GM21515 (cell line): Measurements from ENCODE around the gene SMCHD1.
"Not testable (repeated sequence)": the region's sequence is repeated elsewhere in the genome, so short reads cannot be mapped to it uniquely, and the experiment has no call there.

Experiments used
- ATAC-seq: cut with Tn5 transposase; IDR thresholded peaks from one replicate; pipeline ENCODE4 v1.9.1; 2021; ENCODE audit not compliant: unreplicated experiment

SMCHD1 gene

DNA sequence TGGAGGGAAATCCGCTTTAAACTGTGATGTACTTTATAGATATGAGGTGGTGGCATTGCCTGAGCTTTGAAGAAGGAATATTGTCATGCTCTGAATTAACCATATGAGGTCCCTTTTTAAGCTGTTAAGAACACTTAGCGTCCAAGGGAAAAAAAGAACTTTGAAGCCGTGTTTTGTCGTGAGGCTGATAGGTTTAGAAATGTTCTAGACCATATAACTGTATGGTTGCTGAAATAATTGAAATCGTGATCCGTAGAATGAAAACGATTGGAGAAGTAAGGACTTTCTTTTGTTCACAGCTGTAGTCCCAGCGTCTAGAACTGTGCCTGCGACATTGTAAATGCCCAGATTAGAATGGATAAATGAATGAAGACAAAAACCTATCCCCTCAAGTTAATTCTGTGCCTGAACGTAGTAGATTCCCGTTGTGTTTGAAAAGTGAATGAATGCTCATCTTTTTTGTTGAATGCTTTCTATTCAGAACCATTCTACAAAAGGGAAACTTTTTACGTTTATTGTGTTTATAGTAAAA, 1.5 kb downstream of the SMCHD1 start:
- ATAC-seq = no peak

DNA sequence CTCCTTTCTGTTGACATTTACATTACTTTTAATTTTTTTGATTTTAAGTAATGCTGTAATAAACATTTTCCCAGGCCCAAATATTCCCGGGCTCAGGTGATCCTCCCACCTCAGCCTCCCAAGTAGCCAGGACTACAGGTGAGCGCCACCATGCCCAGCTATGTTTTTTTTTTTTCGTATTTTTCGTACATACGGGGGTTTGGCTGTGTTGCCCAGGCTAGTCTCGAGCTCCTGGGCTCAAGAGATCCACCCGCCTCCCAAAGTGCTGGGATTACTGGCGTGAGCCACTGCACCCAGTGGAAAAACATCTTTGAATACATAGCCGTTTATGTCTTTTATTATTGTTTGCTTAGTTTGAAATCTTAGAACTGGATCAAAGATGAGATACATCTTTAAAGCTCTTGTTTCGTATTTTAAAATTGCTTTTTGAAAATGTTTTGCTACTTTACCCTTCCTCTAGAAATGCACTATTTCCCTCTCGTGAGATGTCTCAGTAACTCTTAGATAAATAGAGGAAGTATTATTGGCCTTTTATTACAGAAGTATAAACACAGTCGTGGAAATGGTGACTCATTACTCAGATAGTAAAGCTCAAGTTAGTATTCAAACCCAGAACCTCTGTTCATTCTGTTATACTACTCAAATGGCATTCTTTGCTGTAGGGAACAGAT, 2.4 kb downstream of the SMCHD1 start:
- no peak for ATAC-seq

DNA sequence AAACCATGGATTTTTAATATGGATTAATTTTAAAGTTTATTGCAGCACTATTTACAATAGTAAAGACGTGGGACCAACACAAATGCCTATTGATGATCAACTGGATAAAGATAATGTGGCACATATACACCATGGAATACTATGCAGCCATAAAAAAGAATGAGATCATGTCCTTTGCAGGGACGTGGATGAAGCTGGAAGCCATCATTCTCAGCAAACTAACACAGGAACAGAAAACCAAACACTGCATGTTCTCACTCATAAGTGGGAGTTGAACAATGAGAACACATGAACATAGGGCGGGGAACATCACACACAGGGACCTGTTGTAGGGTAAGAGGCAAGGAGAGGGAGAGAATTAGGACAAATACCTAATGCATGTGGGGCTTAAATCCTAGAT, 5.3 kb downstream of the SMCHD1 start:
- ATAC-seq = not testable (repeated sequence)

DNA sequence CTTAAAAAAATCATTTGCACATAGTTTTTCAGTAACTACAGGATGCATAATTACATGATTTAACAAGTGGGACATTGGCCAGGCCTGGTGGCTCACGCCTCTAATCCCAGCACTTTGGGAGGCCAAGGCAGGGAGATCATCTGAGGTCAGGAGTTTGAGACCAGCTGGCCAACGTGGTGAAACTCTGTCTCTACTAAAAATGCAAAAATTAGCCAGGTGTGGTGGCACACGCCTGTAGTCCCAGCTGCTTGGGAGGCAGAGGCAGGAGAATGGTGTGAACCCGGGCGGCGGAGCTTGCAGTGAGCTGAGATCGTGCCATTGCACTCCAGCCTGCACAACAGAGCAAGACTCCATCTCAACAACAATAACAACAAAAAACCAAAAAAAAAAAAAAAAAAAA, 6.8 kb downstream of the SMCHD1 start:
- ATAC-seq = not testable (repeated sequence)

DNA sequence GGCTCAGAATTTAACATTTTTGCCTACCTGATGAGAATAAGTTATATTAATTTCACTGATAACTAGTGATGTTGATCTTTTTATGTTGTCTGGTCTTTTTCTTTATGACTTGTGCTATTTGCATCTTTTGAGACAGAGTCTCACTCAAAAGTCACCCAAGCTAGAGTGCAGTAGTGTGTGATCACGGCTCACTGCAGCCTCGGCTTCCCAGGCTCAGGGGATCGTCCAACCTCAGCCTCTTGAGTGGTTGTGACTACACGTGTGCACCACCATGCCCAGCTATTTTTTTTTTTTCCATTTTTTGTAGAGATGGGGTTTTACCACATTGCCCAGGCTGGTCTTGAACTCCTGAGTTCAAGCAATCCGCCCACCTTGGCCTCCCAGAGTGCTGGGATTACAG, 7.5 kb downstream of the SMCHD1 start:
- ATAC-seq = no peak

DNA sequence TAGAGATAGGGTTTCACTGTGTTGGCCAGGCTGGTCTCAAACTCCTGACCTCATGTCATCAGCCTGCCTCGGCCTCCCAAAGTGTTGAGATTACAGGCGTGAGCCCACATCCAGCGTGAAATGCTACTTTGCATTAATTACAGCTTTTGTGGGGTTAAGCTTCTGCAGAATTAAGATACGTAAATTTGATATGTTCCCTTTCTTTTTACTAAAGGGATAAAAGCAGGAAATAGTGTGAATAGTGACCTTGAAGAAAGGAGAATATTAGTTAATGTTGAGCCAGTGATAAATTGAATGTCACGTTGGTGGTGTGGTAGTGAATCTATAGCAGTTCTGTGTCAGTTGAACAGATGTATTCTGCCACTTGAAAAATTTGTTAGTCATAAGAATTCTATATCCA, 16.9 kb downstream of the SMCHD1 start:
- no peak for ATAC-seq

DNA sequence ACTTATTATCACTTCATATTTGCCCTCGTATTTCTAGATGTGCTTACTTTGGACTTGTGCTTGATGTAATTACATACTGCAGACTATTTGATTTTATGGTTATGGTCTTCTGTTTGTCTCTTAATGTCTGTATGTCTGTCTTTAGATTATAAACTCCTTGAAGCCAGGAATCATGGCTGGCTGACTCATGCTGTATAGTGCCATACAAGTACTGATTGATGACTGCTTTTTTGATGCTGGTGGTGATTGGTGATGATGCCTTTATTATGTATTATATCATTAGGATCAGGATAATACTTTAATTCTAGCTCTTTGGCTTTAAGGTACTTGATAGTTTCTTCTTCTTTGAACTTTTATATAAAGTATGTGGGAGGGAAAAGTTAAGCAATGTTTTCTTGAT, 17.3 kb downstream of the SMCHD1 start:
- ATAC-seq = no peak

DNA sequence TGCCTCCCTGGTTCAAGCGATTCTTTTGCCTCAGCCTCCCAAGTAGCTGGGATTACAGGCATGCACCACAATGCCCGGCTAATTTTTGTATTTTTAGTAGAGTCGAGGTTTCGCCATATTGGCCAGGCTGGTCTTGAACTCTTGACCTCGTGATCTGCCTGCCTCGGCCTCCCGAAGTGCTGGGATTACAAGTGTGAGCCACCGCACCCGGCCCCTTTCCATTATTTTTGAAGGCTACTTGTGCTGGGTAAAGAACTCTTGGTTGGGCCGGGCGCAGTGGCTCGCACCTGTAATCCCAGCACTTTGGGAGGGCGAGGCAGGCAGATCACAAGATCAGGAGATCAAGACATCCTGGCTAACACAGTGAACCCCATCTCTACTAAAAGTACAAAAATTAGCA, 23.4 kb downstream of the SMCHD1 start:
- not testable (repeated sequence) for ATAC-seq

DNA sequence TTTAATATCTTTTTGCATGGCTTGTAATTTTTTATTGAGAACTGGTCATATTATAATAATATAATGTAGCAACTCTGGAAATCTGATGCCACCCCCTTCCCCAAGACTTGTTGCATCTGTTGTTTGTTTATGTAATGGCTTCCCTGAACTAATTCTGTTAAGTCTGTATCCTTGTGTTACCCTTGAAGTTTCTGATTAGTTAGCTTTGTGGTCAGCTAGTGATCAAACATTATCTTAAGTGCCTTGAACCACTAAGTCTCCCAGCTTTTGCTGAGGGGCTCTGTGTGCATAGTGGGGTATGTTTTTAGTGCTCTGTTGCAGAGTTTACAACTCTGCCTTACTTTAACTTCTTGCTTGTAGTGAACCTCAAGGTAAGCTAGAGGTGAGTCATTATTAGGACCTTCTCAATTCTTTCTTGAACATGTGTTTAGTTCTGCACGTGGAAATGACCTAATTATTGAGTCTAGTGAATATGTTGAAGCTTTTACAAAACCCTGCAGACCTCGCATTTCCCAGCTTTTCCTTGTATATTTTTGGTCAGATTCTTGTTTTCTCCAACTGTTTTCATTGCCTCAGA, 24.8 kb downstream of the SMCHD1 start:
- no peak for ATAC-seq

DNA sequence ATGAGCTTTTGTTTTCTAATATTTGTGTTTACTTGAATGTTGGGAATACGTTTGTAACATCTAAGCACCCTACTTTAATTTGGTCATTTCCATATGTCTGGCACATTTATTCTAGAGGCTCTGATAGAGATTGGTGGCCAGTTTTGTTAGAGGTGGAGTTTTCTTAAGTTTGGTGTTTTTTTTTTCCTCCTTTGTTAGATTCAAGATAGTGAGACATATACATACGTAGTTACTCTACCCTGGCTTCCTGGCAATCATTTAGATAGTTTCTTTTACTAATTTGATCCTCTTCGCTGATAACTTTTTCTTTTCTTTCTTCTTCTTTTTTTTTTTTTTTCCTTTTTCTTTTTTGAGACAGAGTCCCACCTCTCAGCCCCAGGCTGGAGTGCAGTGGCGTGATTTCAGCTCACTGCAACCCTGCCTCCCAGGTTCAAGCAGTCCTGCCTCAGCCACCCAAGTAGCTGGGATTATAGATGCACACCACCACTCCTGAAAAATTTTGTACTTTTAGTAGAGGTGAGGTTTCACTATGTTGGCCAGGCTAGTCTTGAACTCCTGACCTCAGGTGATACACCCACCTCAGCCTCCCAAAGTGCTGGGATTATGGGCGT, 26.6 kb downstream of the SMCHD1 start:
- no peak for ATAC-seq

DNA sequence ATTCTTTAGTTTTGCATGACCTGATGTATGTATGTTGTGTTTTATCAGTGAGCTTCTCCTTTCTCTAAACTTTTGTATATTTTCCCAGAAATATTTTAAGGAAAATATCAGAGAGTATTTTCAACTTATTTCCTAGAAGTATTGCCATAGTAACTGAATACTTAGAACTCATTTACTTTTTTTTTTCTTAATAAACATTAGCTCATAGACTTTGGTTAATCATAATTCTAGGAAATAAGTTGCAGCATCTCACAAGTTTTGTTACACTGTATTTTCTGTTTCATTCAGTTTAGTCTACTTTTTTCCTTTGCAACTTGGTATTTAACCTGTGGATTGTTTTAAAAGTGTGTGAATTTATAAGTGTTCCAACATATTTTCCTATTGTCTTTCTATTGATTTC, 27.5 kb downstream of the SMCHD1 start:
- no peak for ATAC-seq

DNA sequence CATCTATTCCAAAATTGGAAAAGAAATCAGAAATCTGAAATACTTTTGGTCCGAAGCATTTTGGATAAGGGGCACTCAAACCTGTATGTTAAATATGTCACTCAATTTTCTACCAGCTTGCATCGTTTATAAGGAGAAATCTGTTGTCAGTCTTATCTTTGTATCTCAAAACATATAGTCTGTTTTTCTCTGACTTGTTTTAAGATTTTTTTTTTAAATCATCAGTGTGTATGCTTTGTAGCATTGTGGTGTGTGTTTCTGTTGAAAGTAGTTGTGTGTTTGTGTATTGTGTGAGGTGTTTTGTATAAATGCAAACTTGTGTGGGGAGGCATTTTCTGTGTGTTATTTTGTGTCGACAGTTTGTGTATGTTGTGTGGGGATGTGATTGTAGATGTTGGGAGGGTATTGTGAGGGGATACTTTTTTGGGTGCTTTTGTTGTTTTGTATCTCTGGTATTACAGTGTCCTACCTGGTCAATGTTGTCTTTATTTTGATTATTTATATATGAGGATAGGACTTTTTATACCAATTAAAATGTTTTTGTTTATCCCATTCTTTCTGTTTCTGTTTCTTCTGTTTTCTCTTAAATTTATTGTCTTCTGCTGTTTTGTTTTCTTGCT, 30.9 kb downstream of the SMCHD1 start:
- ATAC-seq = no peak

DNA sequence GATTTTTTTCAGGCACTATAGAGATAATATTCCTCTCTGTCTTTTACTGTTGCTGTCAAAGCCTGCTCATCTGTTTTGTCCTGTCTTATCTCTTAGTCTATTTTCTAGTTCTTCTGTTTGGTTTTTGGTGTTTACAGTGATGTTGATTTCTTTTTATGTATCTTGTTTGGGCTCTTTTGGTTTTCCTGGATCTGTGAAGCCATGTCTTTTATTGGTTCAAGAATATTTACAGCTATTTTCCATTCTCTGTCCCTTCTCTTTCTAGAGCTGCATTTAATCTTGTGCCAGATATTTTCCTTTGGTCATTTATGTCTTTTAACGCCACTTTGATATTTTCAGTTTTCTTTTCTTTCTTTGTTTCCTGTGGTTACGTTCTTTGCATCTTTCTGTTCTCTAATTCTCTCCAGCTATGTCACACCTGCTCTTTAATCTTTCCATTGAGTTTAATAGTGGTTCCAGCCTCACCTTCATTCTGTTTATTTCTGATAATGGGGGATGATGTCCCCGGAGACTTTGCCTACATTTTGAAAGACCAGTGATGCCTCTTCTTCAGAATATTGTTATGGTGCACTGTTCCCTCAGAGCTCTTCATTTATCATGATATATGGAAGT, 32.0 kb downstream of the SMCHD1 start:
- ATAC-seq = no peak

DNA sequence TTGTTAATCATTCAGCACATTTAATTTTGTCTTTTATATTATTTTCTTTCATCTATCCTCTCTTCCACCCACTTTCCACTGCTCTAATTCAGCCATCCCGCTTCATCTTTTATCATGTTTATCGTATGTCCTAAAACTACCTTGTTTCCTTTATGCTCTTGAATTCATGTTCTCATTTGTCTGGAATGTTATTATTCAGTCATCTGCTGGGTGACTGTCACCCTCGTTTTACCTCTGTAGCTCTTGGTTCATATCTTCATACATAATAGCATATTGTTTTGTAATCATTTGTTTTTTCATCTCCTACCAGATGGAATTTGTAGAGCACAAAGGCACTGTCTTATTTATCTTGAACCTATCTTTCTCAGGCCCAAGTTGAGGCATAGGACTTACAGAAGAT, 37.0 kb downstream of the SMCHD1 start:
- ATAC-seq = no peak

DNA sequence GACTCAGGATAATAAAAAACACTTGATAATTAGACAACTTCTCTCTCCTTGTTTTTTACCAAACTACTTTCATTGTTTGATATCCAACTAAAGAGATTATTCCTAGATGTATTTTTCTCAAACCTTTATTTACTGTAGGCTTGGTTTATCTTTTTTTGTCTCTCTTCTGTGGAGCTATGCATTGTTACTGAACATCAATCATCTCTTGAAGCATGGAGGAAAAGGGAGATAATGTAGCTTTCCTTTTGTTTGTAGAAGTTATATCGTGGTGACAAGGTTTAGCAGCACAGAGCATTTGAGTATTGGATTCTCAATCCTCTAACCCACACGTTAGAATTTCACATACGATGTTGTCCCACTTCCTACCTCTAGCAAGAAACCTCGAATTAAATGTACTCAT, 41.7 kb downstream of the SMCHD1 start:
- no peak for ATAC-seq

DNA sequence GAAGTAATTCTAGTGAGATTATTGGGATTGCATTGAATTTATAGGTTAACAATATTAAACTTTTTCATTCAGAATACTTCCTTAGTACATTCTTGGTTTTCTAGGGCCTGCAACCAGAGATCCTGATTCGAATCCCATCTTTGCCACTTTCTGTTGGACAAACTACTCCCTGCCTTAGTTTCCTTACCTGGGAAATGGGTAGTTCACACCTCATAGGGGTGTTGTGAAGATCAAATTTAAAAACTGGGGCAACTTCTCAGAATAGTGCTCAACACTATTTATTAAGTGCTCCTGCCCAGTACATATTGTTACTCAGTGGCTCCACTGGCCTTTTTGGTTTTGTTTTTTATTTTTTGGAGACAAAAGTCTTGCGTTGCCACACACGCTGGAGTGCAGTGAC, 43.5 kb downstream of the SMCHD1 start:
- no peak for ATAC-seq

DNA sequence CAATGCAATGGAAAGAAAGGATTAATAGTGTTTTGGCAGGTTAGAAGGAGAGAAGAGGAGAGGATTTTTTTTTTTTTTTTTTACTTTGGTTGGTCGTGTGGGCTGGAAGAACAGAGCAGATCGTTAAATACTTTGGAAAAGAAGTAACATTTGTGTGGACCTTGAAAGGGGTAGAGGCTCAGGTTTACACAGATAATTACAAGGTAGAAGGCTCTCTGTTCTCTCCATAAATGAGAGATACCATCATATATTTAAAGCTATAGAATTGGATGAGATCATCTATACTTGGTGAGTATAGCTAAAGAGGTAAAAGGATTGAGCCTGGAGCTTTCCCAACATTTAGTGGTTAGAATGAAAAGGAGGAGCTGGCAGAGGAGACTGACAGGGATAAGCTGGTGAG, 49.0 kb downstream of the SMCHD1 start:
- no peak for ATAC-seq

DNA sequence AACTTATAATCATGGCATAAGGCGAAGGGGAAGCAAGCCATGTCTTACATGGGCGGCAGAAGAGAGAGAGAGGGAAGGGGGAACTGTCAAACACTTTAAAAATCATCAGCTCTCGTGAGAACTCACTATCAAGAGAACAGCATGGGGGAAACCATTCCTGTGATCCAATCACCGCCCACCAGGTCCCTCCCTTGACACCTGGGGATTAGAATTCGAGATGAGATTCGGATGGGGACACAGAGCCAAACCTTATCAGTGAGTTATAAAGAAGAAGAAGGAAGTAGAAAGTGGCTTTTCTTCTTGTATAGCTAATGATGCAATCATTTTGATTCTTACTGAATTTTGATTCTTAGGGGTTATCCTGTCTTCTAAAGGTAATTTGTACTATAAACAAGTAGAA, 51.4 kb downstream of the SMCHD1 start:
- no peak for ATAC-seq

DNA sequence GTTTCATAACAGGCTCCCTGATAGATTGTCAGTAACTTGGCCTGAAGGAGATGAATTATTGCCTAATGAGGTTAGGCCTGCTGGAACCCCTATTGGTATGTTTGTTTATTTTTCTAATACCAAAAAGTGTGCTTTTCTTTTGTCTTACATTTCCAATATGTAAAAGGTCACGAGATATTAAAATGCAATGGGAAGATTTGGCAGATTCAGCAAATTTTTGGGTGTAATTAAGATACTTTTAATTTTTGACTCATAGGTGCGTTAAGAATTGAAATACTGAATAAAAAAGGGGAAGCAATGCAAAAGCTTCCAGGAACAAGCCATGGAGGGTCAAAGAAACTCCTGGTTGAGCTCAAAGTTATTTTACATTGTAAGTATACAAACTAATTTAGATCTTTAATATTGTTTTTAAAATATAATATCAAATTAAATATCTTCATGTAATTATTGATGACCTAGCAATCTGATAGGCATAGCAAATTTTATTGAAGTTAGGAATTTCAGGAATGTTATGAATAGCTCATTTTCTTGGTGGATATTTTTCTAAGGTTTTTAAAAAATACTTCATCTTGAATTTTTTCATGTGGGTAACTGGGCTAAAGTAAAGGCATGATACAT, 52.1 kb downstream of the SMCHD1 start:
- ATAC-seq = no peak

DNA sequence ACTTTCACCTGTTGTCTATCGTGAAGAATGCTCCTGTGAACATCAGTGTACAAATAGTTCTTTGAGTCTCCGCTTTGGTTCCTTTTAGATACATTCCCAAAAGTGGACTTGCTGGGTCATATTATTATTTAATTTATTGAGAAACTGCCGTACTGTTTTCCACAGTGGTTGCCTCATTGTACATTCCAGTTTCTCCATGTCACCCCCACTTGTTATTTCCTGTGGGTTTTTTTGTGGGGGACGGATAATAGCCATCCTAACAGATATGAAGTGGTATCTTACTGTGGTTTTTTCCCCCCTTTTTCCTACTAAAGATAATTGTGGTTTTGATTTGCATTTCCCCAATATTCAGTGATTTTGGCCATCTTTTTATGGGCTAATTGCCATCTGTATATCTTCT, 53.8 kb downstream of the SMCHD1 start:
- no peak for ATAC-seq

DNA sequence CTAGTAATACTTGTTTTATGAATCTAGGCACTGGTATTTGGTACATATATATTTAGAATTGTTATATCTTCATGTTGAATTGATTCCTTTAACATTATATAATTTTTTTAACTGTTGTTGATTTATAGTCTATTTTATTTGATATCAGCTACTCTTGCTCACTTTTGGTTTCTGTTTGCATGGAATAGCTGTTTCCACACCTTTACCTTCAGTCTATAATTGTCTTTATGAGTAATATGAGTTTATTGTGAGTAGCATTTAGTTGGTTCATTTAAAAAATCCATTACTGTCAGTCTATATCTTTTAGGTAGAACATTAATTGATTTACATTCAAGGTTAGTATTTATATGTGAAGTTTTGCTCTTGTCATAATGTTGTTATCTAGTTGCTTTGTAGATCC, 58.6 kb downstream of the SMCHD1 start:
- ATAC-seq = no peak
